SIG-M5 (cell line): ENCODE data around the gene PIGK.
"Not testable (repeated sequence)": the region's sequence is repeated elsewhere in the genome, so short reads cannot be mapped to it uniquely, and the experiment has no call there.

Experiments
- DNase-seq: peaks from one replicate; lab custom pipeline; 2025; lab: John Stamatoyannopoulos, UW

PIGK gene

DNA sequence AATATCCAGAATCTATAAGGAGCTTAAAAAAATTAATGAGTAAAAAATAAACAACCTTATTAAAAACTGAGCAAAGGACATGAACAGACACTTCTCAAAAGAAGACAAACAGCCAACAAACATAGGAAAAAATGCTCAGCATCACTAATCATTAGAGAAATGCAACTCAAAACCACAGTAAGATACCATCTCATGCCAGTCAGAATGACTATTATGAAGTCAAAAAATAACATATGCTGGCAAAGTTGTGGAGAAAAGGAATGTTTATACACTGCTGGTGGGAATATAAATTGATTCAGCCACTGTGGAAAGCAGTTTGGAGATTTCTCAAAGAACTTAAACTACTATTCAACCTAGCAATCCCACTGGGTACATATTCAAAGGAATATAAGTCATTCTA lies 25.3 kb downstream of the PIGK start:
- DNase-seq: no peak

DNA sequence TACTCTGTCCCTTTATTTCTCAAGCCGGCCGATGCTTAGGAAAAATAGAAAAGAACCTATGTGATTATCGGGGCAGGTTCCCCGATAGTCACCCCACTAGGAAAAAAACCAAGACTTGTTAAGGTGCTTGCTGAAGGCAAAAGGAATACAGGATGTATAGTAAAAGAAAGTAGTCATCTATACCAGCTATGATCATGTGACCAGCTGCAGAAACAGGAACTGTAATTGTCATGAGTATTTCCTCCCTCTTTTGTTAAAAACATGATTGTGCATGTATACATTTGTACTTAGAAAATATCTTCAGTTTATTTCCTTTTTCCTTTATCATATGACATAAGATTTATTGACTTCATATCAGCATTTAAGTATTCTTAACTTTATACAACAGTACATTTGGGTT lies 30.5 kb downstream of the PIGK start:
- no peak for DNase-seq

DNA sequence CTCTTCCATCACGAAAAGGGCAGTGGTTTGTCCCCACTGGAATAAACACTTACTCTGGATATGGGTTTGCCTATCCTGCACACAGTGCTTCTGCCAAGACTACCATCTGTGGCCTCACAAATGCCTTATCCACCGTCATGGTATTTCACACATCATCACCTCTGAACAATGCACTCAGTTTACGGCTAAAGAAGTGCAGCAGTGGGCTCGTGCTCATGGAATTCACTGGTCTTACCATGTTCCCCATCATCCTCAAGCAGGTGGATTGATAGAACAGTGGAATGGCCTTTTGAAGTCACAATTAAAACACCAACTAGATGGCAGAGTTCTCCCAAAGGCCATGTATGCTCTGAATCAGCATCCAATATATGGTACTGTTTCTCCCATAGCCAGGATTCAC lies 32.3 kb downstream of the PIGK start:
- DNase-seq: not testable (repeated sequence)

DNA sequence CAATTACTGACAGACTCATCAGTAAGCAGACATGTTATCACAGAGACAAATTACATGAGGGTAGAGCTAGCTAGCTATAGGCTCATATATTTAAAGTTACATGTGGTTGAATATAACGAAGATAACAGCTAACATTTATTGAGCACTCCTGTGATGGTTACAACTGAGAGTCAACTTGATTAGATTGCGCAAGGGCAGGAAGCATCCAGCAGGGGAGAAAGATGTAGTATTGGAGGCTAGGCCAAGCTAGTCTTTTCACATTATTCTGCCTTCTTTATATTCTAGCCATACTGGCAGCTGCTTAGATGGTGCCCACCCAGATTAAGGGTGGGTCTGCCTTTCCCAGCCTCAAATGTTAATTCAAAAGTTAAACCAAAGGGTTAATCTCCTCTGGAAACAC lies 37.1 kb downstream of the PIGK start:
- DNase-seq: no peak

DNA sequence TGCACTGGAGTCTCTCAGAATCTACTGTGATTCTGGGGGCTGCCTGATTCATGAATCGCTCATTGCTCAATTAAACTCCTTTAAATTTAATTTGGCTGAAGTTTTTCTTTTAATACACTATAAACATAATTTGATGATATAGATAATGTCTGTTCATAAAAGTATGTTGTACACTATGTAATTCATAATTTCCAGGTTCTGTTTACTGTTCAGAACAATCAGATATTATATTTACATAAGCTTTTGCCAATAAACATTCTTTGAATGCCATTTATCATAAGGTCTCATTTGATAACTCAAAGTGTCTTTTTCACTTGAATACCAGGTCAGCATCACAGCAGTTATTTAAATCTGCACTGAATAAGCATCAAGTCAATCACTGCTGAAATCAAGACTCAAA lies 39.6 kb downstream of the PIGK start:
- DNase-seq: no peak

DNA sequence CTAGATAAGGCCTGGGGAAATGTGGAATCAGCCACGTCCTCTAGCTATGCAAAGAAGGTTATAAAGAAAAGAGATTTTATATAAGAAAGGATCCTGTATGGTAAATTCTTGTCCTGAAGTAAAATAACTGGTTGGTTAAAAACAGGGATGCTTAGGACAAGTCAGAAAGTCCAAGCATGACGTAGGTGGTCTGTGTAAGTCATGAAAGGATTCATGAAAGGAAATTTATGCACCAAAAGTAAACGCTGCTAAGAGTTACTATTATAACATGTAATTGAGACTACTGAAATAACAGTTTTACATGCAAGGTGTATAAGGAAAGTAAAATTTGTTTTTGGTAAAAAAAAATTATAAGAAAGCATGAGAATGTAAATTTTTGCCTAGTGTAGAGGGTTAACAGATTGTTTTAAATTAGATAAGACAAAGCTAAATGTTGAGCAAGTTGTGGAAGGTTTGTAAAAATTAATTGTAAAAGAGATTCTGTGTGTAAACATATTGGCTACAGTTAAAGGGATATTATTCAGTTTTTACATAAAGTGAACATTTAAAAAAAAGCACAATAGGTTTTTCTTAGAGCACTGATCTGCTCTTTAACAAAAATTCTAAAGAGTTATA lies 43.9 kb downstream of the PIGK start:
- DNase-seq: no peak

DNA sequence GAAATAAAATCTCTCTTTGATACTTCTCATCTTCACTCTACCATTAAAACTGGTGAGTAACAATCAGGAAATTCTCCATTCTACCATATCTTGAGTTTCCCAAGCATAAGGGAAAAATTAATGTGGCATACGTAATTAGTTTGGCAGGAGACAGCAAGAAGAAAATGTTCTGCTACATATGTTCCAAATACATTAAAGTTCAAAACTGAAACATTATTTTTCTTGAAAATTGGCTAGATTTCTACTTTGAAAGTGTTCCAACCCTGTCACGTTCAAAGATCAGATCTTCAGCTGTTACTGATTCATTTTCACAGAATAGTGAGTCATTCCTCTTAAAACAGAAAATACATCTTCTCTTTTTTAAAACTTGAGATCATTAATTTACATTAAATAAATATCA lies 48.5 kb downstream of the PIGK start:
- no peak for DNase-seq

DNA sequence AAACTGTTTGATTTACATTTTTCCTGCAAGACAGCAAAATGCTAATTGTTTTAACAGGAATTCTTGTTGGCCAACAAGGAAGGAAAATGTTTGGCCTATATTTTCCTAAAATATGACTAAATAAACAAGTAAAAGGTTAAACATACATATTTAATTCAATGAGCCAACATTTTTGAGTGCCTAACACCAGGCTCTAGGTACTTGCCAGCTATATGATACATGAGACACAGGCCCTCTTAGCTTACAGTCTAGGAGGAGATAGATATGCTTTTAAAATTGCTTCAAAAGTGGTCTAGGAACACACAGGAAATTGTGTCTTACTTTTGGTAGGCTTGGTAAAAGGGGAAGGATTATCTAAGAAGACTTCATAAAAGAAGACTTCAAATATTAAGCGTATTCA lies 50.9 kb downstream of the PIGK start:
- no peak for DNase-seq

DNA sequence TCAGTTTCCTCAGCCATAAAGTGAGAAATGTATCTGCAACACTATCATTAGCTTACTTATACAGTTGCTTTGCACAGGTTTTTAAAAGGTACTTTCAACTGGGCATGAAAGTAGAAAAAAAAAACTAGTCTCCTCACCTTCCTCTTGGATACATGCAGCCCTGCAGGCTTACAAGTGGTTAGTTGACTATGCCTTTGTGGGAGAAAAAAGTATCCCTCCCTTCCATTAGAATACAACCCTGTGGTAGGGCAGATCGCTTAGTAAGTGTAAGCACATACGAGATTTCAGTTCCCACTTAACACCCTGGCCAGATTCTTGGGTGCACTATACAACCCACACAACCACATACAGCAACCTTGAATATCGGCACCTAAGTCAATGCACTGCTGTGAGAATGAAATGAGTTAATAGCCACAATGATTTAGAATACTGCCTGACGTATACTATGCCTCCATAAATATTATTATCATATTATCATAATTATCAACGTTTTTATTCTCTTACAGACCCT lies 54.7 kb downstream of the PIGK start:
- DNase-seq: no peak

DNA sequence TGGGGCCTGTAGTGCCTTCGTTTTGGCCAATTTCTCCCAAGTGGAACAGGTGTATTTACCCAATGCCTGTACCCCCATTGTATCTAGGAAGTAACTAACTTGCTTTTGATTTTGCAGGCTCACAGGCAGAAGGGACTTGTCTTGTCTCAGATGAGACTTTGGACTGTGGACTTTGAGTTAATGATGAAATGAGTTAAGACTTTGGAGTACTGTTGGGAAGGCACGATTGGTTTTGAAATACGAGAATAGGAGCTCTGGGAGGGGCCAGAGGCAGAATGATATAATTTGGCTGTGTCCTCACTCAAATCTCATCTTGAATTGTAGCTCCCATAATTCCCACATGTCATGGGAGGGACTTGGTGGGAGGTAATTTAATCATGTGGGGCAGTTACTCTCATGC lies 59.5 kb downstream of the PIGK start:
- DNase-seq: not testable (repeated sequence)

DNA sequence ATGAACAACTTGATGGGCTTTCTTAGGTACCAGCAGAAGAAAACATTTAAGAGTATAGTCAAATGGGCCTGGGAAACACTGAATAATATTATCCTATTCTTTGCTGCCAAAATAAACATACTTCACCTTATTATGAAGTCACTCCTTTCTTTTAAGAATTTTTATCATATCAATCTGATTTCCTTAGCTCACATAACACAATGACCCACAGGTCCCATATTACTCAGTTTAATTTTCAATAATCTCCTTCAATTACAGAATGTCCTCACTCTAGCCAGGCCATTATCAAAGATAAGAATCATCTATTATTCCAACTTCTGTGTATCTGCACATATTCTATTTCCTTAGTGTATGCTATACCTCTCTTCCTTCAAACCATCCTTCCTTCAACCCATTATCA lies 63.0 kb downstream of the PIGK start:
- no peak for DNase-seq

DNA sequence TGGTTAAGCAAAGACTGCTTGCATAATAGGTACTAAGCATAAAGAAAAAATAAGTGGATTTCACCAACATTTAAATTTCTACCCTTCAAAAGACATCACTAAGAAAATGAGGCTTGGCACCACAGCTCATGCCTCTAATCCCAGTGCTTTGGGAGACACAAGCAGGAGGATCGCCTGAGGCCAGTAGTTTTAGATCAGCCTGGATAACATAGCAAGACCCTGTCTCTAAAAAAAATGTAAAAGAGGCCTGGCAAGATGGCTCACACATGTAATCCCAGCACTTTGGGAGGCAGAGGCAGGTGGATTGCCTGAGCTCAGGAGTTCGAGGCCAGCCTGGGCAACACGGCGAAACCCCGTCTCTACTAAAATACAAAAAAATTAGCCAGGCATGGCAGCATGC lies 73.0 kb downstream of the PIGK start:
- no peak for DNase-seq

DNA sequence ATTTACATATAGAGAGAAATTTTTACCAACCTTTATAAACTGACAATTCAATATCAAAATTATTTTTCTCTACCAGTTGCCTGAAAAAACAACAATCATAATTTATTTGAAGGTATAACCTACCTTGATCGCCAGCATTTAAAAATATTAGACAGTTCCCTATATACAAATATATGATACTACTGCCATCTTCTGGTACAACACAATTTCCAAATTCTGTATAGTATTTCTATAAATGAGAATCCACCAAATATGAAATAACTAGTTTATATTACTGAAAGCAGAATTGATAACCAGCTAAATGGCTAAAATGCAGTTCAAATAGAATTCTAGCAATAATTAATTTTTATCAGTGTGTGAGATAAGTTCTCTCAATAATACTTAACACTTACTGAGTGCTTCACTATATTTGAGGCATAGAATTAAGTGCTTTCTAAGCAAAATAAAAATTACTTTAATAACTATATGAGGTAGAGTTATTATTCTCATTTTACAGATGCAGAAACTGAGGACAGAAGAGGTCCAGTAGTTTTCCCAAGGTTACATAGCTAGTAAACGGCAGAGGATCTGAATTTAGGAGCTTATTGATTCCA lies 75.6 kb downstream of the PIGK start:
- DNase-seq: no peak

DNA sequence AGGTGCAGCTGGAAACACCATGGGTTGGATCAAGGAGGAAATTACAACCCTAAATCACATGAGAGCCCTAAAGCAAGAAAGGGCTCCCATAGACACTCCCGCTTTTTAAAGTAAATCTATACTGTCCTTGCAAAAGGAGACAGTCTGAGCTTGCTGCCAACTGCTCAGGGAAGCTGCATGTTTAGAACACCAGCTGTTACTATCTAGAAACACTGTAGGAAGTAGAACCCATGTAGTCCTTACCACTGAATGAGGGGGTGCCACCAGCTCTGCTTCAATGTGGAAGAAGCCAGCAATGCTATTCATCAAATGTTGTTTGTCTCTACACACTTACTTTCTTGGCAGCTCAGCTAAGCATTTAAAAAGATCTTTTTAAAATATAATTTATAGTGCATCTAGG lies 79.8 kb downstream of the PIGK start:
- no peak for DNase-seq

DNA sequence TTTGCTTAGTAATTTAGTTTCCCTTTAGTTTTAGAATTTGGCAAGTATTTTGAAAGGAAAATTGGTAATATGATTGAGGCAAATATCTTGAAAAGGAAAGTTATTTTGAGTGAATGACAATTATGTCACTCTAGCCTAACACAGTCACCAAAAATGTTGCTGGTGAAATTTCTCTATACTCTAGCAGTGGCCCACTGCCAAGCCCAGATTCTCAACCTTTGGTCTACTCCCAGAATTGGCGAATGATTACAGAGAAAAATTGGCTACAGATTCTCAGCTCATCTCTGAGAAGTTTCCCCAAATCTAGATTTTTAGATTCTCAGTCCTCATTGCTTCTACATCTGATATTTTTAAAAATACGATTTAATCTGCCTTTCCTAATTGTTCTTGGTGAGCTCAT lies 84.9 kb downstream of the PIGK start:
- no peak for DNase-seq

DNA sequence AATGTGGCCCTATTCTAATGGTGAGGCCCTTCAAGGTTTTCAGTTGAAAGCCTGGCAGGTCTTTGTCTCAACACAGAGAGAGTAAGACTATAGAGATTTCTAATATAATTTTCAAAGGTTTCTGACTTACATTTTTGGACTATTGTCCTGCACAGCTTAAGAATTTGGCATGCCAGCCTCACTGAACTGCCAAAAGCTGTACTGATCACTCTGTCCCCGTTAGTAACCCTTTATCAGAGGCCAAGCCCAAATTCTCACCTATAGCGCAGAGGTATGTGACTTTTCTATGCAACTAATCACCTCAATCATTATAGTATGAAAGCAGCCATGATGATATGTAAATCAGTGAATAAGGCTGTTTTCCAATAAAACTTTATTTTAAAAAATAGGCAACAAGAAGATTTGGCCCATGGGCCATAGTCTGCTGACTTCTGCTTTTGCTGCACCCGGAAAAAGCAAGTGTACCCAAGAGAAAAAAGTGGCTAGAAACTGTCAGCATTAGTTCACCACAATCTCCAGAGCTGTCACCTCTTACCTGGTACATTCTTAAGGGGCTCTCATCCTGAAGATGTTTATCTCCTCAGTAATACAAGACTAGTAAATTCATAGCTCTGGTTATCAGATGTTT lies 85.4 kb downstream of the PIGK start:
- no peak for DNase-seq

DNA sequence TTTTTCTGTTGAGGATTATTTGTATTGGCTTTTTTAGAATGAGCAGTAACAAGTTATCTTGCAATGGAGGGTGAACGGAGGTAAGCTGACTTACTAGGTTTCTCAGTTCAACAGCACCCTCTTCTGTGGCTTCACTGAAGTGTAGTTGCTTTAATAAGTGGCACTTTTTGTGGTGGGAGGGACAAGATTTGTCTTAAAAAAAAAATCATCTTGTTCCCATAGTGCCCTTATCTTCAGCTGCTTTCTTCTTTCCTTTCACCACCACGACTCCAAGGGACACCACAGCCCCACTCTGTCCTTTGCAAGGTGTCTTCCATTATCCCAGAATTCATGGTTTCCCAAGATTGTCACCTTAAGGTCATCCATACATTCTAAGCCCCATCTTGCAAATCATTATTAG lies 92.9 kb downstream of the PIGK start:
- no peak for DNase-seq

DNA sequence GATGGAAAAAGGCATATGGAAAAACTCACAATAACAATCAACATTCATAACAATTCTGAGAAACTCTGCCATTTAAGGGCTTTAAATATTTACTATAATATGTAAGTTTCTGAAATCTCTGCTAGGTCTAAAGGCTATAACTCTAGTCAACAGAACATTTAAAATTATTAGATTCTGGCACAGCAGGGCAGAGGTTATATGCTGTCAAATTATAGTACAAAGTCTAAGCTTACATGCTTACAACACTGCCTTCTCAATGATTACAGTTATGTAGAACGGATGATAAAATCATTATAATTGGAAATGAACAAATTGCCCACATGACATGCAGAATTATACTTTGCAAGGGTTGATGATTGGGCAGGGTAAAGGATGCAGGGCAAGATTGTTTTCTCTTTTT lies 97.7 kb downstream of the PIGK start:
- no peak for DNase-seq

DNA sequence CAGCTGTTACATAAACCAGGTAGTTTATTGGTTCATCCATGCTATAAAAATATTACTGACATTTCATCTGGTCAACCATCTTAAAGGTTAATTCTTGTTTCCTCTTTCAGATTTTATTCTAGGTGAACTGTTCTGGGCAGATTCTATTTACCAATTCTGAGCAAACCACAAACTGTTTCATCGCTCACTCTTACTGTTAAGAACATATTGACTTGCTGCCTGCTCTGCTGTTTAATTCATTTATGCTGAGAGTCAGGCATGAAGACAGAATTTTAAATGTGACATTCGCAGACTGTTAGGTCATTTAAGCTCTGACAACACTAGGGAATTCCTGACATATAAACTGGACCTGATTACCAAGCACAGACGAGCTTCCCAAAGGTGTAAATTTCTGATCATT lies 98.3 kb downstream of the PIGK start:
- no peak for DNase-seq

DNA sequence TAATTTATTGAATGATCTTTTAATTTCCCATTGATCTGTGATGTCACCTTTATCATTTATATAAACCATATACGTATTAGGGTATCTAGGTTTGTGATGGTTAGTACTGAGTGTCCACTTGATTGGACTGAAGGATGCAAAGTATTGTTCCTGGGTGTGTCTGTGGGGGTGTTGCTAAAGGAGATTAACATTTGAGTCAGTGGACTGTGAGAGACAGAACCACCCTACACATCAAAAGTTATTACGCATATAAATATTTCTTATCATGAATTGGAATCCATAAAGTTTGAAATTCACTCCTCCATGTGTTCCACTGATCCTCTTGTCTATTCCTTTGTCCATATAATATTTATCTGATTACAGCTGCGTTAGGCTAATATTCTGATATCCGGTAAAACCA lies 100.5 kb downstream of the PIGK start:
- no peak for DNase-seq

DNA sequence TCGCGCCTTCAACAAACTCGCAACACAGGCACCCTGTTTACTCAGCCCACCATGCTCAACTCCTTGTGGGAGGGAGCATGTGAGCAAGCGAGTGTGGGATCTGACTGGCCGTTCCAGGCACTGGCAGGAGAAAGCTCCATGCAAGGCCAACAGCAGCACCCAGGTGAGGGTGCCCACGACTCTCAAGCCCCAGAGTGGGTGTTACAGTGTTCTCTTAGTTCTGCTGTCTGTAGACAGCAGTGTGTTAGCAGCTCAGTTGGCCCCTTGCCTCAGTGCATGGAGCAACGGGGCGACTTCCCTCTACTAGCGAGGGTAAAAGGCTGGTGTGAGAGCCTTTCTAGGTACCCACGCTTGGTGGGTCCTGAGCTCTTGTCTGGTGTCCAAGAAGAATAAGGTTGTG lies 114.6 kb downstream of the PIGK start:
- DNase-seq: no peak

DNA sequence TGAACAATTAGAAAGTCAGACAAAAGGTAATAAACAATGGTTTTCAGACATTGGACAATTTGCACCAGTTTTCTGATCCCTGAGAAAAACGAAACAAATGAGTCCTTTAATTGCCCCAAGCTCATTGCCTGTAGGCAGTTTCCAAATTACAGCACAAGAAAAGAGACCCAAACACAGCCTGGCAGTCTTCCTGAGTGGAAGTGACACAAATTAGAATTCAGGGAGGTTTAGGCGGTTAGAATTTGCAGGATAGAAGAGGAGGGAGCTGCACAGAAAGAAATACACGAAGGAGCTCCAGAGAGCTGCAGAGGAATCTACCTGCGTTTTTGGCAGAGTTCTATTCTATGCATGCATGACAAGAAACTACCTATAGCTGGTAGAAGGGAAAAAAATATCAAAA lies 115.7 kb downstream of the PIGK start:
- no peak for DNase-seq

DNA sequence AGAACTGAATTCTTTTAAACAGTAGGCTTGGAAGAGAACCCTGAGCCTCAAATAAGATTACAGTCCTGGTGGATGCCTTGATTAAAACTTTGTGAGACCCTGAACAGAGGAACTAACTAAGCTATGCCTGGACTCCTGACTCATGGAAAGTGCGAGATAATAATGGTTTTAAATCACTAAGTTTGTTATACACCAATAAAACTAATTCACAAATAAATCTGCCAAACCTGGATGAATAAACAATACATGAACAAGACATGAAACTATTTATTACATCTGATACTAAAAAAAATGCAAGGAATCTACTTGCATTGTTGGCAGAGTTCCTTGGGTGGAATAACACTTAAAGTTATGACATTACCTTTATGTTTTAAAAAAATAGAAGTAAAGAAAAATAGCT lies 118.4 kb downstream of the PIGK start:
- no peak for DNase-seq
